Measurements from ENCODE around the gene VILL.

The VILL gene

GRCh38 chr3:38039899-38040261 lies 49.3 kb downstream of the VILL start:
- WGBS, result 59% methylated on average over 11 of the region's 11 CpGs
- Histone ChIP-seq H3K14ac (ENCODE audit: low read length in 2 of 2) (no peak overlapping the region), H3K36me3 (ENCODE audit: control insufficient read depth in 1 of 2, insufficient read depth in 2 of 2, low read depth in 1 of 2, low read length in 2 of 2) (no peaks in the 10 kb centered on the region), H3K9ac (ENCODE audit: low read length) (peak overlapping the region; percentile 65), H3K4me3 (ENCODE audit: insufficient read depth in 1 of 2, low read depth in 1 of 2, low read length in 2 of 2) (peak overlapping the region in 1 of 2 experiments; percentile 70), H2BK120ac (ENCODE audit: low read depth, low read length) (no peak overlapping the region), H3K27ac (ENCODE audit: low read length, poor library complexity, severe bottlenecking) (no peak overlapping the region), H2AK5ac (ENCODE audit: low read length, severe bottlenecking) (no peak overlapping the region), H2BK12ac (ENCODE audit: low read length in 2 of 2) (no peak overlapping the region), H3K23ac (ENCODE audit: low read length in 2 of 2) (no peak overlapping the region), H2BK5ac (ENCODE audit: low read depth, low read length, poor library complexity, severe bottlenecking) (no peak overlapping the region), H4K8ac (ENCODE audit: low read length) (no peak overlapping the region), H3K18ac (ENCODE audit: low read depth in 1 of 2, low read length in 2 of 2) (no peak overlapping the region), H3K27me3 (ENCODE audit: control insufficient read depth in 1 of 2, insufficient read depth in 1 of 2, low read length in 2 of 2) (peaks cover 9 to 12% of the 10 kb centered on the region in 2 experiments), H3K79me1 (replicated peaks; ENCODE audit: low read length, poor library complexity, severe bottlenecking) (no peaks in the 10 kb centered on the region), H3K4me2 (ENCODE audit: low read length, poor library complexity, severe bottlenecking) (peak overlapping the region; percentile 94), H2BK15ac (ENCODE audit: low read depth, poor library complexity, severe bottlenecking) (no peak overlapping the region), H3K4me1 (ENCODE audit: control insufficient read depth, insufficient read depth, low read depth, low read length) (peaks cover 8% of the 10 kb centered on the region), H2AFZ (ENCODE audit: low read depth, low read length) (no peak overlapping the region), H3K4ac (ENCODE audit: low read depth in 1 of 2, low read length in 2 of 2) (no peak overlapping the region), H4K91ac (ENCODE audit: low read length) (no peak overlapping the region), H3K9me3 (ENCODE audit: control insufficient read depth, low read length) (no peaks in the 10 kb centered on the region)
- DNase-seq, result peak; percentile 17

DNA sequence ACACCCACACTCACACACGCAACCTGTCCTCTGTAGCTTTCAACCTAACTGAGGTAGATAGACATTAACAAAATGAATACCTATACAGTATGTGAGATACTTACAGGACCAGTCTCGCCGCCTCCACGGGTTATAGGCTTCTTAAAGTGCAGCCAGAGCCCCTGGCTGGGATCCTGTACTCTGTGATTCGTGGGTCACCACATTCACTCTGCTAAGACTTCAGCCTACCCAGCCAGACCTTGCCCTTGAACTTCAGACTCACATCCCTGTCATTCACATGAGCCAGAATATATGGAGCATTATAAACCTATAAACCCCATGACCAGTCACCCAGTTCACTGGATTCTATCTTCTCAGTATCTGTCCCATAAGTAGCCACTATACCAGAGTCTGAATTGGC lies 49.8 kb downstream of the VILL start:
- no peak overlapping the region for H4K91ac ChIP-seq (ENCODE audit: low read length)
- no peak overlapping the region for H2AFZ ChIP-seq (ENCODE audit: low read depth, low read length)
- no peak overlapping the region for H3K14ac ChIP-seq (ENCODE audit: low read length in 2 of 2)
- no peaks in the 10 kb centered on the region for H3K9me3 ChIP-seq (ENCODE audit: control insufficient read depth, low read length)
- H3K27ac ChIP-seq (ENCODE audit: low read length, poor library complexity, severe bottlenecking), result no peak overlapping the region
- H2BK120ac ChIP-seq (ENCODE audit: low read depth, low read length), result no peak overlapping the region
- H3K4me2 ChIP-seq (ENCODE audit: low read length, poor library complexity, severe bottlenecking), result no peak overlapping the region
- H3K36me3 ChIP-seq (ENCODE audit: control insufficient read depth in 1 of 2, insufficient read depth in 2 of 2, low read depth in 1 of 2, low read length in 2 of 2), result no peaks in the 10 kb centered on the region
- no peak overlapping the region for H3K4ac ChIP-seq (ENCODE audit: low read depth in 1 of 2, low read length in 2 of 2)
- H3K27me3 ChIP-seq (ENCODE audit: control insufficient read depth in 1 of 2, insufficient read depth in 1 of 2, low read length in 2 of 2), result peaks cover 14 to 17% of the 10 kb centered on the region in 2 experiments
- H2BK15ac ChIP-seq (ENCODE audit: low read depth, poor library complexity, severe bottlenecking), result no peak overlapping the region
- H3K4me3 ChIP-seq (ENCODE audit: insufficient read depth in 1 of 2, low read depth in 1 of 2, low read length in 2 of 2), result no peak overlapping the region
- WGBS, result 86% methylated on average over 4 of the region's 5 CpGs
- H3K18ac ChIP-seq (ENCODE audit: low read depth in 1 of 2, low read length in 2 of 2), result no peak overlapping the region
- no peak overlapping the region for H2AK5ac ChIP-seq (ENCODE audit: low read length, severe bottlenecking)
- H3K4me1 ChIP-seq (ENCODE audit: control insufficient read depth, insufficient read depth, low read depth, low read length), result peaks cover 8% of the 10 kb centered on the region
- H3K9ac ChIP-seq (ENCODE audit: low read length), result no peak overlapping the region
- no peak overlapping the region for H4K8ac ChIP-seq (ENCODE audit: low read length)
- no peak for DNase-seq
- H2BK12ac ChIP-seq (ENCODE audit: low read length in 2 of 2), result no peak overlapping the region
- no peaks in the 10 kb centered on the region for H3K79me1 ChIP-seq (replicated peaks; ENCODE audit: low read length, poor library complexity, severe bottlenecking)
- H2BK5ac ChIP-seq (ENCODE audit: low read depth, low read length, poor library complexity, severe bottlenecking), result no peak overlapping the region
- H3K23ac ChIP-seq (ENCODE audit: low read length in 2 of 2), result no peak overlapping the region

DNA sequence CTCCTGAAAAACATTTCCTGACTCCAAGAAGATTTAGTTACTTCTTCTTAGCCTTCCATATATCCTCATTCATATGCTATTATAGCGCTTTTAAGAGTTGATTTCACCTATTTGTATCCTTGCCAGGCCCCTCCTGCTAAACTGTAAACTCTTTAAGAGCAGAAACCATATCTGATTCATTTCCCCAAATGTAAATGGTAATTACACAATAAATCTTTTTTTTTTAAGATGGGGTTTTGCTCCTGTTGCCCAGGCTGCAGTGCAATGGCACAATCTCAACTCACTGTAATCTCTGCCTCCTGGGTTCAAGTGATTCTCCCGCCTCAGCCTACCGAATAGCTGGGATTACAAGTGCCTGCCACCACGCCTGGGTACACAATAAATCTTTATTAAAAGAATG lies 52.9 kb downstream of the VILL start:
- Histone ChIP-seq H3K4me2 (ENCODE audit: low read length, poor library complexity, severe bottlenecking) (no peak overlapping the region), H3K14ac (ENCODE audit: low read length in 2 of 2) (no peak overlapping the region), H3K36me3 (ENCODE audit: control insufficient read depth in 1 of 2, insufficient read depth in 2 of 2, low read depth in 1 of 2, low read length in 2 of 2) (no peaks in the 10 kb centered on the region), H3K4me1 (ENCODE audit: control insufficient read depth, insufficient read depth, low read depth, low read length) (peaks cover 8% of the 10 kb centered on the region), H2BK12ac (ENCODE audit: low read length in 2 of 2) (no peak overlapping the region), H3K9me3 (ENCODE audit: control insufficient read depth, low read length) (no peaks in the 10 kb centered on the region), H3K23ac (ENCODE audit: low read length in 2 of 2) (no peak overlapping the region), H2AFZ (ENCODE audit: low read depth, low read length) (no peak overlapping the region), H2BK5ac (ENCODE audit: low read depth, low read length, poor library complexity, severe bottlenecking) (no peak overlapping the region), H3K4me3 (ENCODE audit: insufficient read depth in 1 of 2, low read depth in 1 of 2, low read length in 2 of 2) (no peak overlapping the region), H3K27me3 (ENCODE audit: control insufficient read depth in 1 of 2, insufficient read depth in 1 of 2, low read length in 2 of 2) (peaks cover 22 to 31% of the 10 kb centered on the region in 2 experiments), H2AK5ac (ENCODE audit: low read length, severe bottlenecking) (no peak overlapping the region), H3K4ac (ENCODE audit: low read depth in 1 of 2, low read length in 2 of 2) (no peak overlapping the region), H4K8ac (ENCODE audit: low read length) (no peak overlapping the region), H3K79me1 (replicated peaks; ENCODE audit: low read length, poor library complexity, severe bottlenecking) (no peaks in the 10 kb centered on the region), H3K9ac (ENCODE audit: low read length) (no peak overlapping the region), H2BK15ac (ENCODE audit: low read depth, poor library complexity, severe bottlenecking) (no peak overlapping the region), H4K91ac (ENCODE audit: low read length) (no peak overlapping the region), H3K27ac (ENCODE audit: low read length, poor library complexity, severe bottlenecking) (no peak overlapping the region), H2BK120ac (ENCODE audit: low read depth, low read length) (no peak overlapping the region), H3K18ac (ENCODE audit: low read depth in 1 of 2, low read length in 2 of 2) (no peak overlapping the region)
- no peak for DNase-seq
- 89% methylated on average over 4 of the region's 4 CpGs for WGBS

GRCh38 chr3:38046027-38046426 lies 55.4 kb downstream of the VILL start:
- no peak overlapping the region for H2BK120ac ChIP-seq (ENCODE audit: low read depth, low read length)
- peaks cover 24 to 34% of the 10 kb centered on the region in 2 experiments for H3K27me3 ChIP-seq (ENCODE audit: control insufficient read depth in 1 of 2, insufficient read depth in 1 of 2, low read length in 2 of 2)
- H2AFZ ChIP-seq (ENCODE audit: low read depth, low read length), result no peak overlapping the region
- H4K8ac ChIP-seq (ENCODE audit: low read length), result no peak overlapping the region
- no peak overlapping the region for H3K18ac ChIP-seq (ENCODE audit: low read depth in 1 of 2, low read length in 2 of 2)
- H3K14ac ChIP-seq (ENCODE audit: low read length in 2 of 2), result no peak overlapping the region
- no peak overlapping the region for H4K91ac ChIP-seq (ENCODE audit: low read length)
- no peak overlapping the region for H3K9ac ChIP-seq (ENCODE audit: low read length)
- no peak overlapping the region for H3K4me2 ChIP-seq (ENCODE audit: low read length, poor library complexity, severe bottlenecking)
- no peaks in the 10 kb centered on the region for H3K36me3 ChIP-seq (ENCODE audit: control insufficient read depth in 1 of 2, insufficient read depth in 2 of 2, low read depth in 1 of 2, low read length in 2 of 2)
- H2BK15ac ChIP-seq (ENCODE audit: low read depth, poor library complexity, severe bottlenecking), result no peak overlapping the region
- no peak overlapping the region for H2BK5ac ChIP-seq (ENCODE audit: low read depth, low read length, poor library complexity, severe bottlenecking)
- no peak overlapping the region for H3K4me3 ChIP-seq (ENCODE audit: insufficient read depth in 1 of 2, low read depth in 1 of 2, low read length in 2 of 2)
- no peaks in the 10 kb centered on the region for H3K79me1 ChIP-seq (replicated peaks; ENCODE audit: low read length, poor library complexity, severe bottlenecking)
- DNase-seq, result no peak
- no peaks in the 10 kb centered on the region for H3K9me3 ChIP-seq (ENCODE audit: control insufficient read depth, low read length)
- no peak overlapping the region for H2AK5ac ChIP-seq (ENCODE audit: low read length, severe bottlenecking)
- no peak overlapping the region for H3K27ac ChIP-seq (ENCODE audit: low read length, poor library complexity, severe bottlenecking)
- H3K4ac ChIP-seq (ENCODE audit: low read depth in 1 of 2, low read length in 2 of 2), result no peak overlapping the region
- 90% methylated on average over 1 of the region's 4 CpGs for WGBS
- H3K4me1 ChIP-seq (ENCODE audit: control insufficient read depth, insufficient read depth, low read depth, low read length), result no peaks in the 10 kb centered on the region
- H3K23ac ChIP-seq (ENCODE audit: low read length in 2 of 2), result no peak overlapping the region
- H2BK12ac ChIP-seq (ENCODE audit: low read length in 2 of 2), result no peak overlapping the region
